ENCODE measurements around the gene BLCAP. TPM values are rescaled to one million over a fixed set of nuclear protein-coding genes. Genes with fewer than 3 reads are reported as not detected.

The BLCAP gene, protein sequence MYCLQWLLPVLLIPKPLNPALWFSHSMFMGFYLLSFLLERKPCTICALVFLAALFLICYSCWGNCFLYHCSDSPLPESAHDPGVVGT
- total RNA-seq = 39.8 and 40.7 TPM in 2 replicates

DNA sequence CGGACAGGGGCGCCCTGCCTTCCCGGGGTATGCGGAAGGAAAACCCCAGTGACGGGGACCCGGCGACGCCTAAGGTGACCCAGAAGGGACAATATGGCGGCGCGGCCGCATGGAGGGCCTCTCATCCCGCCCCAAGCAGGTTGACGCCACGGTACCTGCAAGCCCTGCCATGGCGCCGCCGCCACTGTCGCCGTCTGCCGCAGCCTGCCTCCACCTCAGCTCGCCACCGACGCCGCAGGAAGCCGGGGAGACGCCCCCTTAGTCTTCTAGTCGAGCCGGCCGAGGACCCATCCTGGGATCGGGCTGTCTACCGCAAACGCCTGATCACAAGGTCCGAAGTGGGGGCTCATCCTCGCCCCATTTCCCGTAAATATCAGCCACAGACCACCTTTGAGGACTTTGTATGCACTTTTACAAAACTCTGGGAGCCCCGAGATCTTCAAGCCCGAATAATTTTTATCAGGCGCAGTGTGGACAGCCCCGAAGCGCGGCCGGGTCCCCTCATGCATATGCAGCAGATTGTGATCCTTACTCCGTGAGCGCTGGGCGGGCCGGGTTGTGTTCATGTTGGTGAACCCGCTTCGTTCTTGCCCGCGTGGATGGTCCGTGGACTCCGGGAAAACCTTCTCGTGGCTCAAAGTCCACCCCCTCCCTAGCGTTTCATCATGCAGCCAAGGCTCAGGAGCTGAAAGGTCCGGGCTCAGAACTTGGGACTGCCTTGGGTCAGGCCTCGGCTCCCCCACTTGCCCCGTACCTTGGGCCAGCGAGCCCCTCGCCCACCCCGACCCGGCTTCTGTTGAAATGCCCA is at the start of gene BLCAP:
BLCAP (minus strand) TSS at position 239 of the 808 bp plus-strand sequence. CDS start 8,702 bp downstream, outside the sequence.

DNA sequence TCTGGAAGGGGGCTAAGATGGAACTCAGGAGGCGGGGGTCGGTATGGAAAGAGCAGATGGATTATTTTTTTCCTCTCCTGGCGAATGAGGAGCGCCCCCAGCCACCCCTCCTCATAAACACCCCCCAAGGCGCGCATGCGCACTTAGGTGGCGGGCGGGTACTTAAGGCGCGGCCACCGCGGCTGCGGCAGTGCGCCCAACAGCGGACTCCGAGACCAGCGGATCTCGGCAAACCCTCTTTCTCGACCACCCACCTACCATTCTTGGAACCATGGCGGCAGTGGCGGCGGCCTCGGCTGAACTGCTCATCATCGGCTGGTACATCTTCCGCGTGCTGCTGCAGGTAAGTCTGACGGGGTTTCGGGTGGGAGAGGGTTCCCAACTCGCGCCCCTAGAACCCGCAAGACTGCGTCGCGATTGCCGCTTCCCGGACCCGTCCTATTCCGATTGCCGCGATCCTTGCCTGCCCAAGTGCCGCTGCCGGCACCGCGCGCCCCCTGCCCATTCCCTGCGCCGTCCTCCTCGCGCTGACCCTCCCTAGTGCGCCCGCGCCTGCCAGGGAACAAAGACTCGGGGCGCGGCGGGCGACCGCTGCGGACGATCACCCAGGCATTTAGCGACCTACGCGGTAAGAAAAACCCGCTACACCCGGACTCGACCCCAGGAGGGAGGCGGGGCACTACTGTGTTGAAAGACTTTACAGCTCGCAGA is 6.5 kb downstream of the BLCAP start, which contains the start of gene NNAT:
NNAT (plus strand) TSS at position 190 of the 711 bp plus-strand sequence; CDS start at position 272, 82 bp downstream.

Other genes starting within 250 kb of the BLCAP start
- 16.8 and 19.6 TPM in 2 replicates for gene MANBAL, start 238.2 kb downstream of the BLCAP start, total RNA-seq
- gene SRC, start 181.7 kb downstream of the BLCAP start, total RNA-seq = 11.6 and 17.2 TPM in 2 replicates
- 0.06 TPM in 1 of 2 replicates, not detected in the other for gene NNAT, start 6.6 kb downstream of the BLCAP start, total RNA-seq
- gene CTNNBL1, start 166.2 kb upstream of the BLCAP start, total RNA-seq = 26.3 and 26.8 TPM in 2 replicates